GM19328 (cell line): Measurements from ENCODE around the gene DGCR8.

ENCODE experiments used
- ATAC-seq: cut with Tn5 transposase; IDR thresholded peaks from one replicate; pipeline ENCODE4 v1.9.1; 2021; ENCODE audit warnings: mild to moderate bottlenecking, moderate library complexity; ENCODE audit not compliant: unreplicated experiment

The DGCR8 gene

DNA sequence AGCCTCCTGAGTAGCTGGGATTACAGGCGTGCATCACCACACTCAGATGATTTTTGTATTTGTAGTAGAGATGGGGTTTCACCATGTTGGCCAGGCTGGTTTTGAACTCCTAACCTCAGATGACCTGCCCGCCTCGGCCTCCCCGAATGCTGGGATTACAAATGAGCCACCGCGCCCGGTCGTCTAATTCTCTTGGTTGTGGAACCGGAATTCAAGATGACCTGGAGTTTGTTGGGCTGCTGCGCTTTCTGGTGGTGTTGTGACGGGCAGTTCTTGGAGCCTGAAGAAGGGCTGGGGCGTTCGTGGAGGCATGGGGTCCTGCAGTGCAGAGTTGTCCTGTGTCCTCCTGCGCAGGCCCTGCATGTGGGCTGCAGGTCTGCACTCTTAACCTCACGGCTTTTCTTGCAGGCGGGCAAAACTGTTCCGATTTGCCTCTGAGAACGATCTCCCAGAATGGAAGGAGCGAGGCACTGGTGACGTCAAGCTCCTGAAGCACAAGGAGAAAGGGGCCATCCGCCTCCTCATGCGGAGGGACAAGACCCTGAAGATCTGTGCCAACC, 41.9 kb downstream of the DGCR8 start:
- ATAC-seq, result no peak

DNA sequence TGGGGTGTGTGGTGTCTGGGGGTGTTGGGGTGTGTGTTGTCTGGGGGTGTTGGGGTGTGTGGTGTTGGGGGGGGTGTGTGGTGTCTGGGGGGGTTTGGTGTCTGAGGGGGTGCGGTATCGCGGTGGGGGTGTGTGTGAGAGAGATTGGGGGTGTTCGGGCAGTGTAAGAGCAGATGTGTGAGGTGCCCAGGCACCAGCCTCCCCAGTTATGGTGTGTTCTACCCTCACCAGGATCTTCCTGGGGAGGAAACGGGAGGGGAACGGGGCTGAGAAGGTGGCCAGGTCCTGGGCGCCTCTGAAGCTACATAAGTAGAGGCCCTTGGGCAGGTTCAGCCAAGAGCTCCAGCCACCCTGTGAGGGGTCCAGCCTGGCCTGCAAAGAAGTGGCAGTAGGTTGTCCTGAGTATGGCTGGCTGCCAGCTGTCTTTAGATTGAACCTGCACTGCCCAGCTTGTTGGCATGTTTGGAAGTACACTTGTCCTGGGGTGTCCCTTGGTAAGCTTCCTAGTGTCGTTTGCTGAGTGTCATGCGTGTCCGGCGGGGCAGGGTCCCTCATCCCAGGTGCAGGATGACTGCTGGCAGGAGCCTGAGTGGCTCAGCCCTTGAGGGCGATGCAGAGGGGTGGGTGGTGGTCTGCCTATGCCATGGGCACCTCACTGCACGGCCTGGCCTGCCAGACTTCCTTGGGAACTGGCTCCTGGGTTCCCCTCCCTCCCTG, 43.5 kb downstream of the DGCR8 start:
- no peak for ATAC-seq

DNA sequence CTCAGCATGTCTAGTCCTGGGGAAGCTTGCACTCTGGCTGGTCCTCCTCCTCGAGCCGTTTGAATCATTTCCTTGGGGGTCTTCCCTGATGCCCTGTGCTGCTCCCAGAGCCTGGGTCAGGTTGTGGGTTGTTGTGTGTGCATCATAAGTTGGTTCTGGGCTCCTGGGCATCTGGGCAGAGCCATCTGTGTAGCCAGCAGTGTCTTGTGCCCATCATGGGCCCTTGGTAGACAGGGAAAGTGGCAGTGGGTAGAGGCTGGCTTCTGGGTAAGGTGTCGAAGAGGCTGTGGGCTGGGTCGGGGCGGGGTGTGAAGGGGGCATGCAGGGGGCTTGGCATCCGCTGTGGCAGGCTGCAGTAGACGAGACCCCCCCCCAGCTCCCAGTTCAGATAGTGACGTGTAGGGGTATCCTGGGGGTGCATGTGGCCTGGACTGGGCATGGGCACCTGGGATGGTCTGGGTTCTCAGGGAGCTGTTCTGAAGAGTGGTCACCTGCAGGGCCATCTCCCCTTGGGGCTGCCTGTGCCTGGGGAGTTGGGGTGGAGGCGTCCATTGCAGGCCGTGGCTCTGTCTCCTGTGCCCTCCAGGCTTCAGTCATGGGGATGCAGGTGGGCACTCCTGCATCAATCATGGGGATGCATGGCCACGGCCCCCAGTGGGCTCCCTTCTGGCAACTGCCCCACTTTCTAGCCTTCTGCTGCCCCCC, 44.2 kb downstream of the DGCR8 start:
- no peak for ATAC-seq

DNA sequence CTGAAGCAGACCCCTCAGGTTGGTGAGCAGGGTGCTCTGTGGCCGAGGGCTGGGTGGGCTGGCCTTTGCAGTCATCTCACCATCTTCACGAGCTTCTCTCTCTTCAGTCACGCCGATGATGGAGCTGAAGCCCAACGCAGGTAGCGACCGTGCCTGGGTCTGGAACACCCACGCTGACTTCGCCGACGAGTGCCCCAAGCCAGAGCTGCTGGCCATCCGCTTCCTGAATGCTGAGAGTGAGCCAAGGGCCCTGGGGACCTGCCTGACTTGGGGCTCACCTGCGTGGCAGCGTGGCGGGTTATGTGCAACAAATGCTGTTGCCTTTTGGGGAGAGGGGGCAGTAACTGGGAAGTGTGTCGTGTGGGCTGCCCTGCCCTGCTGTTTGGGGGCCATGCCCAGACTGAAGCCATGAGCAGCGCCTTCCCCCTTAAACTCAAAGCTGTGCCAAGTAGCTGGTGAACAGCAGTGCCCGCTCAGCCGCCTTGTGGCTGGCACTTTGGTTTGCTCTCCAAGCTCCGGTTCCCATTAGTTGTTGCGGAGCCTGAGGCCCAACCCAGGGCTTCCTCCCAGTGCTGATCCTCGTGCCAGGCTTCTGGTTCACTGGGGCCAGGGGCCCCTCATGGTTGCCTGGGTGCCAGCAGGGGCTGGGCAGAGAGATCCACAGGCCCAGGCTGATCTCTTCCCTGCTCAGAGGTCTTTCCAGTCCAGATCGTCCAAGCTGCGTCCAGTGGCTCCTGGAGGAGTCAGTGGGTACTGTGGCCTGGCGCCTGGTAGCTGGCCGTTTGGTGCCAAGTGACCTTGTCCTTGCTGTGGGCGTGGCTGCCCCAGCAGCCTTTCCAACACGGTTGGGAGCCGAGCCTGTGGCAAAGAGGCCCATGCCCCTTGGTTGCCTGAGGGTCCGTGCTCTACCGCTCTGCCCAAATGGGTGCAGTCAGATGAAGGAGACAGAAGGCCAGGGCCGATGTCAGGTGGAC, 45.4 kb downstream of the DGCR8 start:
- ATAC-seq, result no peak

DNA sequence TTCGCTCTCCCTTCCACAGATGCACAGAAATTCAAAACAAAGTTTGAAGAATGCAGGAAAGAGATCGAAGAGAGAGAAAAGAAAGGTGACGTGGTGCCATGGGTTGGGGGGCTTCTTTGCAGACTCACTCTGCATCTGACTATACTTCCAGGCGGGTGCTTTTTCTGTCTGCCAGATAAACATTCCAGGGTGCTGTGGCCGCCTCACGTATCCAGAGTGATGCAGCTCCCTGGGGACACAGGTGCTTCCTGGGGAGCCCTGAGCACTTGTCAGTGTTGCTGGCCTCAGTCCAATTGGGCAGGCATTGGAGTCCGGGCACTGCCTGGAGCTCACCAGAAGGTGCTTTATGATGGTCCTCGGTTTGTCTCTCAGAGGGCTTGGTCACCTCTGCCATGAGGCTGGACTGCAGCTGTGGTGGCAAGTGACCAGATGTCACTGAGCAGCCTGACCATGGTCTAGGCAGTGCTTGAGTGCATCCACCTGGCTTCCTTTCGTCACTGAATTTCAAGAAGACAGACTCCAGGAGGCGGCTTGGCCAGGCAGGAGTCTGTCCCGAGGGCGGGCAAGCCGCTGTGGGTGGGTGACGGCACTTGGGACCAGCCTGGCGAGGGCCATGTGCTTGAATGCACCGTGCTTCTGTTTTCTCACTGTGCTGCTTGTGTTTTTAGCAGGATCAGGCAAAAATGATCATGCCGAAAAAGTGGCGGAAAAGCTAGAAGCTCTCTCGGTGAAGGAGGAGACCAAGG, 46.4 kb downstream of the DGCR8 start:
- ATAC-seq, result no peak

DNA sequence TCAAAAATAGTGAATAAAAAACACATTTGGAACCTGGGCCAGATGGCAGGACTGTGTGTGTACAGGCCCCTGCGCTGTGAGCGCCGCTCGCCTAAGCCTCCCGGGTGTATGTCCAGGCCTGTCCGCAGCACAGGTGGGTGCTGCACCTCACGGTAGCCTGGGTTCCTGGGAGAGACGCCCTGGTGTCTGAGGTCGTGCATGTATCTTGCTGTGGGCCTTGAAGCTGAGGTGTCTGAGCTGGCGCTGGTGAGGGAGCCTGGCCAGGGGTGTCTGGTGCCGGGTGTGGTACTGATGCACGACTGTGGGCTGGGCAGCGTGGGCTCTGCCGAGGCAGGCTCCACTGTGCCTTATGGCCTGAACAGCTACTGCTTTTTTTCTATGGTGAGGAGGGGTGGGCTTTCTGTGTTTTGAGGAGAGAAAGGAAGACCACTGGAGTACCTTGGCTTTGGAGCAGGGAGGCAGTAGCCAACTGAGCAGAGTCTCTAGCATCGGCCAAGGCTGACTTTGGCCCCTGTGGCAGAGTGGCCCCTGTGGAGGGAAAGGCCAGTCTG, 47.4 kb downstream of the DGCR8 start:
- ATAC-seq, result no peak

DNA sequence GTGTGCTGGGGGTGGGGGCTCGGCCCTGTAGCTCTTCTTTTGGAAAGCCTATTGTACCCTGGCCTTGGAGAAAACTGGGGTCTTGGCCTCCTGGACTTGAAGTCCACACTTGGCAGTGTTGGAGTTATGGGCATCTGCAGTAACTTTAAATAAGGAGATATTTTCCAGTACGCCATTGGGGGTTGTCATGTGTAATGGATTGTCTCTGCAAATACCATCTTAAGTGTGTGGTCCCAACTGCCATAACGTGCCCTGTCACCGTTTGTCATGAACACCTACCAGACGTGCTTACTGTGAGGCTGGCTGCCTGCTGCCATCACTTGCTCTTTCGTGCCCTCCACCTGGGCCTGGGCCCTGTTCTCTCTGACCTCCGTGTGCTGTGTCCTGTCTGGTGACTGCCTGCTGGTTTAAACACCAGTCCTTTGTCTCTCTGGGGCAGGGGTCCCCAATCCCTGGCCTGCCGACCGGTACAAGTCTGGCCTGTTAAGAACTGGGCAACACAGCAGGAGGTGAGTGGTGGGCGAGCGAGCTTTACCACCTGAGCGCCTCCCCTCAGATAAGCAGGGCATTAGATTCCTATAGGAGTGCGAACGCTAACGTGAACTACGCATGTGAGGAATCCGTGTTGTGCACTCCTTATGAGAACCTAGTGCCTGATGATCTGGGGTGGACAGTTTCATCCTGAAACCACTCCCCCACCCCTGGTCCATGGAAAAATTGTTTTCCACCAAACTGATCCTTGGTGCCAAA, 48.0 kb downstream of the DGCR8 start:
- ATAC-seq, result no peak

DNA sequence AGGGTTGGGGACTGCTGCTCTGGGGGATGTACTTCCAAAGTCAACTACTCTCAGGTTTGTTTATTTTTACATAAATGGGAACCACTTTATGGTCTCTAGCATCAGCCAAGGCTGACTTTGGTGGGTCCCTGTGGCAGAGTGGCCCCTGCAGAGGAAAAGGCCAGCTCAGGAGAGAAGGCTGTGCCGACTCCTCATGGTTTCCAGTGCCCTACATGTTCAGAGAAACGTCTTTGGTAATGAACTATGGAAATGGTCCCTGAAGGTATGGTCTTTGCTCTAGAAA, 48.5 kb downstream of the DGCR8 start:
- ATAC-seq, result no peak

DNA sequence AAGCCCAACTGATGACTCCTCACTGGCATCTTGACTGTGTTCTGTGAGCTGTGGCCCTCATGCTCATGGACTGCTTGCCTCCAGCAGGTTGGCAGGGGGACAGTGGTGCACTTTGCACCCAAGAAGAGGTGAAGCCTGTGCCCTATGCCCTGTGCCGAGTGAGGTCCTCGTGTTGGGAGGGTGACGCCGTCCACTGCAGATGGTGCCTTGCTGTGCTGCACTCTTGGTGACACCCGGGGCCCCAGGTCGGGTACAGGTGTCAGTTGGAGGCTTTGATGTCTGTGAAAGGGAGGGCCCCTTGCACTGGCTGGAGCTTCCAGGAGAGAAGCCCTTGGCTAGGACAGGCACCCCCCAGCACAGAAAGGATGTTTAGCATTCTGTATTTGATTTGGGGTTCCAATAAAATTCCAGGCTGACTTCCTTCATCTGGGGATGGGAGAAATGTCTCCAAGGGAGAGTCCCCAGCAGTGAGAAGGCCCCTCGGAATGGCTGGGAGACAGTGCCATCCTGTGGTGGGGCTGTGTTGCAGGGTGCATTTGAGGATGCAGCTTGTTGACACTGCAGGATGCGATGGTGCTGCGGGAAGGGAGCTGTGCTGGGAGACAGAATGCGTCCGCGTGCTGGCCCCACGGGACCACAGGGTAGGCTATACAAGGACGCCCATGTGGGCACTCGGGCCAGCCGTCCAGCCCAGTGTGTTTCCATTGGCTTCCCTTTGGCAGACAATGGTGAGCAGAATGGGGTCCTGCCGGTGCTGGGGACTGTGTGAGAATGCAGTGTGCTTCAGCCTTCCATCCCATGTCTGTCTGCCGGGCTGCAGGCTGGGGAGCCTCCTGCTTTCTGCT, 49.1 kb downstream of the DGCR8 start:
- ATAC-seq, result no peak

DNA sequence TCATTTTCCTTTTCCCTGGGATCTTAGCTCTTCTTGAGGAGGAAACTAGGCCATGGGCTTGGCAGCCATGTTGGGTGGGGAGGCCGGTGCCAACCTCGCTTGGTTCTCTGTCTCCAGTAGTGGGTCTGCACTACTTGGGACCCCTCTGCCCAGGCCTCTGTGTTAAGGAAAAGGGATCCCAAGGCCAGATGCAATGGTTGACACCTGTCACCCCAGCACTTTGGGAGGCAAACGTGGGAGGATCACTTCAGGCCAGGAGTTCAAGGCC, 49.6 kb downstream of the DGCR8 start:
- ATAC-seq, result no peak

DNA sequence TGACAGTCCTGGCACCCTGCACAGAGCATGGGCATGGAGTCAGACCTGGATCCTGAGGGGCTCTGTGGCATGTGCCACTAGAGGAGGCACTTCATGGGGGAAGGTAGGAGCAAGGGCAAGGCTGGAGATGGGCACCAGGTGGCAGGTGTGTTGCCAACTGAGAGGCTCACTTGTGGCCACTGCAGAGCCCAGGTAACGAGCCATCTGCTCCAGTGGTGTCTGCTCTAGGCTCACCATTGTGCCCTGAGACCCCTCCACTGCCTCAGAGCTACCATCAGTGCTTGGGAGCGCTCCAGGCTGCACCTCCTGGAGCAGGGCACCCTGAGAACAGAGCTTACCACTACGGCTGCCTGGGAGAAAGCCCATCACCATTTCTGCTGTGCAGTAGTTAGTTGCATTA, 50.3 kb downstream of the DGCR8 start:
- ATAC-seq, result no peak

DNA sequence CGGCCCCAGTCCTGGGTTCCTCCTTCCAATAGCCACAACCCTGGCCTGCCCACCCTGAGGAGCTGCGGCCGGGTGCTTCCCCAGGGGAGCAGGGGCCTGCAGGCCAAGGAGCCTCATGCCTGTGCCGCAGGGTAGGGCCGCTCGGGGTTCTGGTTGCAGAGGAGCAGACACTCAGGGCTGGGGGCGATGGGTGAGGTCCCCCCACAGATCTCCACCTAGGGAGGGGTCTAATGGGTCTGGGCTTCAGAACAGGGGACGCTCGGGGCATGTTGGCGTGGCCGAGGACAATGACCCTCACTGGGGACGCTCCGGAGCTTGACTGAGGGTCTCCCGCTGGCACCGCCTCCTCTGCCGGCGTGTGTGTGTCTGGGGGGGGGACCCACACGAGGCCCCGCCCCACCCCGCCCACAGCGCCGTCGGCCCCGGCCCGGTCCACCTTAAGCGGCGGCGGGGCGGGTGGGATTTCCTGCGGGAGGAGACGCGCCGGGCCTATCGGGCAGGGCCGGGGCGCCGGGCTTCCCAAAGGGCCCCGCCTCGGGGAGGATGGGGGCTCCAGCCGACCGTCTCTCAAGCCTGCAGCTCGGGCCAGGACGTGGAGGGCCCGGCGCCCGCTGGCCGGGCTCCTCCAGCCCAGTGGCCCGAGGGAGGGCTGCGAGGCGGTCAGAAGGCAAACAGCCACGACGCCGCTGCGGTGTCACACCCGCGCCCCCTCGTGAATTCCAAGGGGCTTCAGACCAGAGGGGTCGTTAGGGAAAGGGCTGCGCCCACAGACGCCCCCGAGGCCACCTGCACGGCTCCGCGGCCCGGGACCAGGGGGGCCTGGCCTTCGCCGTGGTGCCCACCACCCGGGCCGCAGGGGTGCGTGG, 50.9 kb downstream of the DGCR8 start:
- peak; percentile 62 for ATAC-seq

DNA sequence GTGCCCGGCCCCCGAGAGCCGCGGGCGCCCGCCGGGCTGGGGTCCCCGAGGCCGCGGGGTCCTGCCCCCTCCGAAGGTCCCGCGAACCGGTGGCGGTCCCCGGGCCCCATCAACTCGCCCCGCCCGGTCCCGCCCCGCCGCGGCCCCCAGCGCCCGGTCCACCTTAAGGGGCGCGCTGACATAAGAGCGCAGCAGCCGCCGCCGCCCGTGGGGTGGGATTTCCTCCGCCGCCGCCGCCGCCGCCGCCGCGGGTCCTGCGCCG, 51.5 kb downstream of the DGCR8 start, which contains the start of gene ZDHHC8:
Gene ZDHHC8, plus strand, starts transcription at position 208 of the 262 bp plus-strand sequence. CDS start 144 bp downstream, outside the sequence.
- ATAC-seq, result peak; percentile 49

DNA sequence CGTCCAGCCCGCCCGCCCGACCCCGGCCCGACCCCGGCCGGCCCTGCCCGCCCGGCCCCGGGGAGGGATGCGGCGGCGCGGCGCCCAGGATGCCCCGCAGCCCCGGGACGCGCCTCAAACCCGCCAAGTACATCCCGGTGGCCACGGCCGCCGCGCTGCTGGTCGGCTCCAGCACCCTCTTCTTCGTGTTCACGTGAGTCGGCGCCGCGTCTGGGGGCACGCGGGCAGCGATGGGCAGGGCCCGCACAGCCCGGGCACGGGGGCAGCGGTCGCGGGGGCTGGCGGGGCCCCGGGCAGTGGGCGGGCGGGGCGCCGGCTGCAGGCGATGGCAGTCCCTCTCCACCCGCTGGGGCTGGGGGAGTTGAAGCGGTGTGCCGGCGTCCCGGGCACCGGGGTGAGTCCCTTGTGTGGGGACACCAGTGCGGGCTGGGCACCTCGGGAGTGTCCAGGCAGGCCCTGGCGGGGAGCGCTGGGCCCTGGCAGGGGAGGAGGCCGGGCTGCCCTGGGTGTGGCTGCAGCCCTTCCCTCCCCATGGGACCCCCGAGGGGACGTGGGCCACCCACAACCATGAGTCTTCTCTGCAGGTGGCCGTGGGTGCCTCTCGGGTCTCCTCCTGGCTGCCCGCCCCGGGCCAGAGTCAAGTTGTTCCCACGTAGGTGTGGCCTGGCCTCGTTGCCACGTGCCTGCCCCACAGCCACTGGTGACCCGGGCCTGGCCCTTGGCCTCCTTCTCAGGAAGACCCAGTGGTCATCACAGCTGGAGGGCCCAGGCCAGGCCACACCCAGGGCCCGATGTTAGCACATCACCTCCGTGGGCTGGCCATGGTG, 52.0 kb downstream of the DGCR8 start:
- peak; percentile 3 for ATAC-seq

DNA sequence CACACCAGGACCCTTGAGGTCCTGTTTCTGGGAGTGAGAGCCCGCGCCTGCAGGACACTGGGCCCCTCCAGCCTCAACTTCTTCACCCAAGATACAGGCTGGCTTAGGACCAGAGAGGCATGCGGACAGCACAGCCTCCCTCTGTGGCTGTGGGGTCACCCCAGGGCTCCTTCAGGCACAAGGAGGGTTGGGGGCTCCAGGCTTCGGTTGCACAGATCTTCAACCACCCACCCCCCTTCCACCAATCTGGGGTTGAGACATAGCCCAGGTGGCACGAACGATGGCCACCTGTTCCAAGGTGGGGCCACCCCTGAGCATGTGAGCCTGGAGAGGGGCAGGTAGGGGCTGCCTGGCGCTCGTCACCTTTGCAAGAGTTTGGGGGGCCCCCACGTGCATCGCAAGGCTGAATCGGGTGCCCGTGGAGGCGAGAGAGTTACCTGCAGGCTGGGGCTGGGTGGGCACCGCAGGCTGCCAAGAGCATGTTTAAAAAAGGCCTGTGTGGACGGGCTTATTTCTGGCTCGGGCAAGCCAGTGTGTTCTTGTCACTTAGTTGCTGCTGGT, 52.7 kb downstream of the DGCR8 start:
- ATAC-seq, result no peak

DNA sequence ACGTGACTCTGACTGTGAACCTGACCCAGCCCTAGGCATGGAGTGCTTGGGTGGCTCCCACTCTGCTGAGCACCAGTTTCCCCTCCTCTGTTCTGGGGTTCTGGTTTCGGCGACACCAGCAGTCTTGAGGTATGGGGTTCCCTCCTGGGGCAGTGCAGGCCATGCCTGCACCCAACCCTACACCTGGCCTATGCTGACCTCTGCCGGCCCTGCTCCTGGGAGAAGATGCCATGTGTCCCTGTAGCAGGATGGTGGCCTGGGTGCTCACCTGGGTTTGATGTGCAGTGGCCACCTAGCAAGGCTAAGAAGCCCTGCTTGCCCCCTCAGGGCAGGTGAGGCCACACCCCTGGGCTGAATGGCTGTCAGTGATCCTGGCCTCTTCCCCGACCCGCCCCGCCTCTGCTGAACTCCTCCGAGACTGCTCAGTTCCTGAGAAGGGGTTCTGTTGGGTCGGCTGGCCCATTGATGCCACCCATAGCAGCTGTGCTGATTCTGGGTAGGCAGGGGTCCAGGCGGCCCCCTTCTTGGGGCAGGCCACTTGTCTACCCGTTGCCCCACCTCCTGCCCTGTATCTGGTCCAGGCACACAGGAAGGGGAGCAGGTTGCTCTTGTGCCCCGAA, 54.0 kb downstream of the DGCR8 start:
- ATAC-seq, result no peak

DNA sequence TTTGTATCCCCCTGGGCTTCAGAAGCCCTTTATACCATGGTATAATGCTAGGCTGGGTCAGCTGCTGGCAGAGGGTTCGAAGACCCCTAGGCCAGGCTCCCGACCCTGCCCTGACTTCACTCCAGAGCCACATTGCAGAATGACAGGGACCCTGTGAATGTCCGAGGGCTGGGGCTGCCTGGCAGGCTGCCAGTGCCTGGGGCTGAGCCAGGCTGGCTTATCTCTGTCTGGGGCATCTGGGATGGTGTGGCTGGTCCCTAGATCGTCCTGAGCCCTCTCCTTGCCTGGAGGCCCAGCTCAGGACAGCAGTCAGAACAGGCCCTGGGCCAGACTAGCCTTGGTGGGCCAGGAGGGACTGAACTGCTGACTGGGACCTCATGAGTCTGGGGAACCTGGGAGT, 55.2 kb downstream of the DGCR8 start:
- ATAC-seq, result no peak
